Activated naive CD4-positive, alpha-beta T cell treated with Interleukin-2 at 50 U/mL for 16 hours (primary cell): ENCODE measurements around the gene ECT2.
"Not testable (repeated sequence)": the region's sequence is repeated elsewhere in the genome, so short reads cannot be mapped to it uniquely, and the experiment has no call there.

Experiments used
- DNase-seq: peaks from one replicate; pipeline ENCODE4 v3.0.0-alpha.2; 2020

Gene ECT2

GRCh38 chr3:172813462-172813861 lies 62.9 kb downstream of the ECT2 start:
- no peak for DNase-seq

- DNase-seq: no peak
Observed at GRCh38 chr3:172814738-172815137, 64.2 kb downstream of the ECT2 start.

- no peak for DNase-seq
Observed at GRCh38 chr3:172815857-172816256, 65.3 kb downstream of the ECT2 start.

GRCh38 chr3:172816281-172816680 lies 65.8 kb downstream of the ECT2 start:
- no peak for DNase-seq

GRCh38 chr3:172816968-172817367 lies 66.4 kb downstream of the ECT2 start:
- no peak for DNase-seq

DNA sequence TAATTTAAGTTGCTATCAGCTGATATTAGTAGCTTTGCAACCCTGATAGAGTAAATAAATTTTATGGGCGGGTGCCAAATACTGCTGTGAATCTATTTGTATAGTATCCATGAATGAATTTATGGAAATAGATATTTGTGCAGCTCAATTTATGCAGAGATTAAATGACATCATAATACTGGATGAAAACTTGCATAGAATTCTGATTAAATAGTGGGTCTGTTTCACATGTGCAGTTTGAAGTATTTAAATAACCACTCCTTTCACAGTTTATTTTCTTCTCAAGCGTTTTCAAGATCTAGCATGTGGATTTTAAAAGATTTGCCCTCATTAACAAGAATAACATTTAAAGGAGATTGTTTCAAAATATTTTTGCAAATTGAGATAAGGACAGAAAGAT lies 70.0 kb downstream of the ECT2 start:
- no peak for DNase-seq

- no peak for DNase-seq
Observed at GRCh38 chr3:172824229-172824628, 73.7 kb downstream of the ECT2 start.

- not testable (repeated sequence) for DNase-seq
Observed at GRCh38 chr3:172827231-172827630, 76.7 kb downstream of the ECT2 start.

DNA sequence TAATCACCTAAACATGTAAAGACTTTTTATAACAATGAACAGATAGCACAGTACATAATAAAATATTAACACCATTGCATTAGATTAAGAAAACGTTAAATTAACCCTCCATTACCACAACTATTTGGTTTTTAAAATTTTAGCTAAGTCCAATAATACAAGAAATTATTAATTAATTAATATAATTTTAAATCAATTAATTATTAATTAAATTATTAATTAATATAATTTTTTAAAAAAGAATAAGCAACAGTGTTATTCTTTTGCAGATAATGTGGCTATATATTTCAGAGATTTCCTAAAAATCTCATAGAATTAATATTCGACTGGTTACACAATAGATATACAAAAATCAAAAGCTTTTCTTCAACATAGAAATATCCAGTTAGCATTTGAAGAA lies 82.5 kb downstream of the ECT2 start:
- DNase-seq: no peak

DNA sequence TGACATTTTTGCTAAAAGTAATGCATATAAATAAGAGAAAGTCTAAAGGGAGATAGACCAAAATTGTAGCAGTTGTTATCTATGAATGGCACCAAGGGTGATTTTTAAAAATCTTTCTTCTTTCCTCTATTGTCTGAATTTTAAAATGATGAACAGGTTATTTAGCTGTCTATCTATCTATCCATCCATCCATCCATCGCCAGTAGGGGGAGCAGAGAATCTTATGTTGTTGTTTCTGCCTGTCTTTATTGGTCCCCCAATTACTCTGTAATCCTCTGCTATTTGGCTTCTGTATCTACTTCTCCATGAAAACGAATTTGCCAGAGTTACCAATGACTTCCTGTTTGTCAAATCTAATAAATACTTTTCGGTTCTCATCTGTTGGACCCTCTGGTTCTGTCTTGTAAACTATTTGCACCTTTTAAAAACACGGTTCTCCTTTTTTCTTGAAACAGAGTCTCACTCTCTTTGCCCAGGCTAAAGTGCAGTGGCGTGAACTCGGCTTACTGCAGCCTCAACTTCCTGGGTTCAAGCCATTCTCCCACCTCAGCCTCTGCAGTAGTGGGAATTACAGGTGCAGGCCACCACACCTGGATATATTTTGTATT lies 86.0 kb downstream of the ECT2 start:
- DNase-seq: no peak

DNA sequence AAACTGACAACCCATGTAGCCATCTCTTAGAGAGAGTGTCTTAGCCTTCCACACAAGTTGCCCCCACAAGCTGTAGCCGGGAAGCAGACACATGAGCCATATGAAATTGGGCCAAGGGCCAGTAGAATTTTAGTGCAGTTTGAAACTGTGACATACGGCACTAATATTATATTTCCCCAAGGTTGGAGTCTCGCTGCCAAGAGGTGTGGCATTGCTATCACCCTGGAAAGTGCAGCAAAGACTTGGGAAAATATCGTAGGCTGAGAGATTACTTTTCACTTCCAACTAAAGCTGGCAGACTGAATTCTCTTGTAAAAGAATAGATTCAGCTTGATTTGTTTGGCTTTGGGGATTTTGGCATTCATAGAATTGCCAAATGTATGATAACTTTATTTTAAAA lies 89.2 kb downstream of the ECT2 start:
- DNase-seq: no peak

DNA sequence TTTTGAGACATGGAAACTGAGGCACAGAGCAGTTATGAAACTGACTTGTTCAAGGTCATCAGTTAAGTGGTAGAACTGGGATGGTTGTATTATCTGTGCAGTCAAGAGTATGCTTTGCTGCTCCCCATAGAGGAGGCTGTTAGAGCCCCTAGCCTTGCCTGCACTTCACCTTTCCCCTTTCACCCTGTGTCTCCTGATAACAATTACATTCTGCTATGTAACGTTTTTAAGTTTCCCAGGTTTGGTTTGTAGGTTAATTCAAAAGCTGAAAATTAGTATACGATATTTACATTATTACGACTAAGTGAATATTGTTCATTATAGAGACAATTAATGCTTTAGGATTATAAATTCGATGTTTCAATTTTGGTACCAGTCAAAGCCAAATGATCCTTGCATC lies 89.9 kb downstream of the ECT2 start:
- DNase-seq: no peak

- DNase-seq: no peak
Observed at GRCh38 chr3:172840913-172841312, 90.4 kb downstream of the ECT2 start.

DNA sequence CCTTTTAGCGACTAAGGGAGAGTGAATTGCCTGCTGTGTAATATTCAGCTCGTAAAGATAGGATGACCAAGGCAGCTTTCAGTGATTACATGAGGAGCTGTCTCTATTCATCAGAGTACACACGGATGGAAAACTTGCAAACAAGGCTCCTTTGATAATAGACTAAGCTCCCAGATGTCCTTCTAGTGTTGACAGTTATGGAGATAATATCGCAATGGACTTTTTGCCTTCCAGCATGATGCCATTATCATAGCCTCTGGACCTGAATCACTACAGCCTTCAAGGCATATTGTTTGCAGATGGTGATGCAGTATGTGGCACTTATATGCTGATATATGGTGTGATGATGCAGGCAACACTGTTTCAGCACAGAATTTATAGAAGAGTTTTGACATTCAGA lies 93.9 kb downstream of the ECT2 start:
- no peak for DNase-seq

- no peak for DNase-seq
Observed at GRCh38 chr3:172846103-172846561, 95.6 kb downstream of the ECT2 start.

- no peak for DNase-seq
Observed at GRCh38 chr3:172846706-172847105, 96.2 kb downstream of the ECT2 start.

DNA sequence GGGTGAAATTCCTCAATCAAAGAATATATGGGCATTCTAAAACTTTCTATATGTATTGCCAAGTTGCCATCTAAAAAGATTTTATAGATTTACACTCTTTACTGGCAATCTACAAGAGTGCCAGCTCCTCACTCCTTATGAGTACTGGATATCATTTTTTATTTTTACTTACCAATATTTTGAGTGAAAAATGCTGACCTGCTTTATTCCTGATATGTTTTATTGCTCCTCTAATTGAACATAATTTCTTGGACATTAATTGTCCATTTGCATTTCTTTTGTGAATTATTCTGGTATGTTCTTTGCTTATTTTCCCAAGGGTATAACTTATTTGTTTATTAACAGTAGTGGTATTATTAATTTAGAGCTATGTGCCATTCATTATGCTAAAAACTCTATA lies 96.8 kb downstream of the ECT2 start:
- DNase-seq: no peak

- no peak for DNase-seq
Observed at GRCh38 chr3:172848910-172849309, 98.4 kb downstream of the ECT2 start.

DNA sequence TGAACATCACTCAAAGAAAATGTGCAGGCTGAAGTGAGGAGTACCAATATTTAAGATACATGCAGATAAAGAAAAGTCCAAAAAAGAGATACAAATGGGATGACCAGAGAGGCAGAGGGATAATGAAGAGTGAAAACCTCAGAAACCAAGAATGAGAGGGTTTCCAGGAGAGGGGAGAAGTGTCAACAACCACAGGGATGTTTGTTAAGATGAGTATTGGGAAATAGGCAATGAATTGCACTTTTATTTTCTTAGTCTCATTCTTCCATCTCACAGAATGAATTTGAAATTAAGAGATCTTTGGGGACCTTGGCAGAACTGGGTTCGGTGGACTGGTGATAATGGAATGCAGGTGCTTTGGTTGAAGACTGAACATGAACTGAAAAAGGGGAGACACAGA lies 102.5 kb downstream of the ECT2 start:
- DNase-seq: no peak

DNA sequence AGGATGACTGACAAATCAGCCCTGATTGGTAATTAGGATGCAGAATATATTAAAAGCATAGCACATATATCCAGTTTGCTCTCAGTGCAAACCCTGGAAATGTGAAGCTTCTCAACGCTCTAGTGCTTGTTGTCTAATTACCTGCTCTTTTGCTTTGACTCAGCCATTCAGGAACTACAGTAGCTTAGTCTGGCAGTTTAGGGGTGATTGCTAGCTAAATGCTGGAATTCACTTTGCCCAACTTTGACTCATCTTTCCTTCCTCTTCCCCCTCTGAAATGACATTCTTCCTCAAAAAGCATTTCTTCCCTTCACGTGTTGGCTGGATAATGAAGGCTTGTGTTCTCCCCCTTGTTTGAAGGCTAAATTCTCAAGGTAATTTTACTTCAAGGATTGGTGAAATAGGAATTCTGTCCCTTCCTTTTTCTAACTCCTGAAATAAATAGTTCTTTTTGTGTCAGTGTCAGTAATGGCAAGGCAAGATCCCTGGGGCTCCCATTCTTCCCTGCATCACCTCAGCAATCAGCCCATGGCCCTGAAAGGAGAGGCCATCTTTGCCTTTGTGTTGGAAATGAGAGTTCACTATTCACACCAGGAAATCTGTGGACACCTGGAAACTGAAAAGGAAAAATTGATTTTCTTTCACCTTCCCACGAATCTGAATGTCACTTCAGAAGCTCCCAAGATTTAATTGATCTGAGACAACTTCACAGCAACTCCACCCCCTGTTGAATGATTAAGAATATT lies 103.6 kb downstream of the ECT2 start:
- no peak for DNase-seq

DNA sequence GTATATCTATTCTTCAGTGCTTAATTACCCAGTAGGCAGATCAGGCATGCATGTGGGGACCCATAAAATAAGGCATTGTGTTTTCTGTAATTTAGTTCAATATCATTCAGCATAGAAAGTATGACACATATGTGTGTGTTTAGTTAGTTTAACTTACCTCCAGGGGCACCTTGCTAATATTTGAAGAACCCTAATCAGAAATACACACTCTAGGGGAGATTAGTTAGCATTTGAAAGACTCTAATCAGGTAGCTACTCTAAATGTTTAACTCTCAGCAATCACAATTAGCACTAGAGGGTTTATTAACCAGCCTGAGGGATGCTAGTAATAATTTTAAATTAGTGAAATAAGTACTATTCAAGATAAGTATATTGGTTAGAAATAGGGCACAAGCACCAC lies 104.5 kb downstream of the ECT2 start:
- DNase-seq: no peak

DNA sequence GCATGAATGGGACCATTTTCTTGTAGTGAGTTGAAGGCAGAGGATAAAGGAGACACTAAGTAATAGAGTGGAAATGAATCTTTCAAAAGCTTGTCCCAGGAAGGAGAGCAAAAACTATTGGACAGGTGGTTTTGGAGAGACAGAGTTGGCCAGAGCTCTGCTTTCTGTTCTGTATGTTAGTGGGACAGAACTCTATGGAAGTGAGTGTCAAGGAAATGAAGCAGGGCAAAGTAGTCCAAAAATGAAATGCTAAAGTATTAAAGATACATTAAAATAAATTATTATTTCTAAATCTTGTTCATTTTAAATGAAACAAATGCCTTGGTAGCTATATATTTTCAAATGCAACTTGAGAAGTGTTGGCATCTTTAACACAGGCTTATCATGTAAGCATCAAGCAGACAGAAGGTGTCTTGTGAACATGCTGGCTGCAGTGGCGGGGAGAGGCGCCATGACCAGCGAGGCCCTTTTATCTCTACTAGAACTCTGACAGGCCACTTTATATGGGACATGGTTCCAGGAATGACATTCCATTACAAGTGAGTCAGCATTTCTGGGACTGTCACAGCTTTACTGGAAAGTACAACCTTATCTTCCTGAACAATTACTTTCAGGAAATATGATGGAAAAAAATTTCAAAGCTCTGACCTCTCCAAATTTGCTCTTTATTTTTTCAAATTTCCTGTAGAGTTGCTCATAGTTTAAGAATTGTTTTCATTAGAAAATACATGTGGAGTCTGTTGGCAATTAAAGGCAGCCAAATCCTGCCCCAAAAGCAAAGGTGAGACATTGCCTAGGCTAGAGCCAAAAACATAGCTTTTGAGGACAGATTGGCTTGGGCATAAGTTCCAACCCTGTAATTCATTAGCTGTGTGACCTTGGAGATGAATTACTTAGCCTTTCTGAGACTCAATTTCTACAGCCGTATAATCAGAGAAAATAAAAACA lies 106.5 kb downstream of the ECT2 start:
- no peak for DNase-seq

DNA sequence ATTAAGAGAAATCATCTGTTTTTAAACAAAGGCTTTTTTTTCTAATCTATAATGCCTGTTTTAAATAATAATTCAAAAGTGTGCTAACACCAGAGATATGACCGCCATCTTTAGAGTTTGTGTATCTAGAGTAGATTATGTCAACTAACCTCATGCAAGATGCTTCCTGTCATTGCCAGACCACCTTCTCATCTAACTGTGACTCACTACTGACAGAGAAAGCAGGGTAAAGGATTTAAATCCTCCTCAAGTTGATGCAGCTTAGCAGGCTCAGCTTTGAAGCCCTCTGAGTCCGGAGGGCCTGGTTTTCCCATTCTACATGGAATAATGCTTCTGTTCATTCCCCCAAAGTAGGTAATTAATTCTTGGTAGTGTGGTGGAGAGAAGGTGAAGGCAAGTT lies 108.5 kb downstream of the ECT2 start:
- DNase-seq: no peak
